GM19397 (cell line): ENCODE data around the gene RPS27A.
A peak's percentile ranks its signal among the peaks of the same experiment; 100 is the strongest.
"Not testable (repeated sequence)": the region's sequence is repeated elsewhere in the genome, so short reads cannot be mapped to it uniquely, and the experiment has no call there.

Experiments
- ATAC-seq: cut with Tn5 transposase; IDR thresholded peaks from one replicate; pipeline ENCODE4 v1.9.1; 2021; ENCODE audit warnings: mild to moderate bottlenecking, moderate library complexity; ENCODE audit not compliant: unreplicated experiment

RPS27A gene

DNA sequence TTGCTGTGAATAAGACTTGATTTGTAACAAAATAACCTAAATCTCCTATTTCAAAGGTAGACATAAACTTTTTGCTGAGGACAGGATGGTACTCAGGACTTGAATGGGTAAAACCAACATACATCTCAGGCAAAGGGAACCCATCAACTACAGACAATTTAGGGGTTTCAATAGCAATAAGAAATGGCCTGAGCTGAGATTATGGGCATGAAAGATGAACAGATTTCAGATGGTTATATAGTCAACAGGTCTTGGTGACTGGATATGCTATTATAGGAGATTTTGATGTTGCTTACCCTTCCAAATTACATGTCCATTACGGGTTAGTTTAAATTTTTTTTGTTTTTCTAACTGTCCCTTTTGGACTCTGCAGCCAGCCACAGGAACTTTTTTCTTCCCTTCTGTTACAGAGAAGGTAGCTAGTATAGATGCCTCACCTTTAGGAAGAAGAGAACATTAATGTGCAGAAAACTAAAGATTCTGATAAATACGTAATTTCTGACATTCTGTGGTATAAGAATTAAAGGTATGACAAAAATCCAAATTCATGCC is 4.6 kb downstream of the RPS27A start:
- ATAC-seq: no peak

DNA sequence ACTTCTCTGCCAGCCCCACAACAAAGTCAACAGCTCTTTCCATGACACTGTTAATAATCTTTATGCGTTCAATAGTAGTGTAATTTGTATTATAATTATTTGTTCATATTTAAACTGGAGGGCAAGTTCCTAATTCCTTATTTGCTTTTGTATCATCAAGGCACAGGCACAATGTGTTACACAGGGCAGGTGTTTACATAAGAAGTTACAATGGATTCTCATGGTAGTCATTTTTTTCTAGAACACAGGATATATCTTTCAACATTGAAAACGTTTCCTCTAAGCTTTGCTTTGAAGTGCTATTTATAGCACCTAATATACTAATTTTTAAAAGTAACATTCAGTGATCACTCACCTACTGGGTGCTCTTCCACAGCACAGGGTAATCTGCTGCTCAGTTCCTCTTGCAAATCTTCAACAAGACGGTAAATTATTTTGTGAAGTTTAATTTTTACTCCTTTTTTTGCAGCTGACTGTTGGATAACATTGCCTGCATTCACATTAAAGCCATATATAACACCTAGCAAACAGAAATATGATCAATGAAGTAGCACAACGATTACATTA is 7.3 kb downstream of the RPS27A start:
- ATAC-seq: no peak

DNA sequence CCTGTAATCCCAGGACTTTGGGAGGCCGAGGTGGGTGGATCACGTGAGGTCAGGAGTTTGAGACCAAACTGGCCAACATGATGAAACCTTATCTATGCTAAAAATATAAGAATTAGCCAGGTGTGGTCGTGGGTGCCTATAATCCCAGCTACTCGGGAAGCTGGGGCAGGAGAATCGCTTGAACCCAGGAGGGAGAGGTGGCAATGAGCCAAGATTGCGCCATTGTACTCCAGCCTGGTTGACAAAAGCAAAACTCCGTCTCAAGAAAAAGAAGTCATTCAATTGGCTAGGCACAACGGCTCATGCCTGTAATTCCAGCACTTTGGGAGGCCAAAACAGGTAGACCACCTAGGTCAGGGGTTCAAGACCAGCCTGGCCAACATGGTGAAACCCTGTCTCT is 9.1 kb downstream of the RPS27A start:
- ATAC-seq: not testable (repeated sequence)

DNA sequence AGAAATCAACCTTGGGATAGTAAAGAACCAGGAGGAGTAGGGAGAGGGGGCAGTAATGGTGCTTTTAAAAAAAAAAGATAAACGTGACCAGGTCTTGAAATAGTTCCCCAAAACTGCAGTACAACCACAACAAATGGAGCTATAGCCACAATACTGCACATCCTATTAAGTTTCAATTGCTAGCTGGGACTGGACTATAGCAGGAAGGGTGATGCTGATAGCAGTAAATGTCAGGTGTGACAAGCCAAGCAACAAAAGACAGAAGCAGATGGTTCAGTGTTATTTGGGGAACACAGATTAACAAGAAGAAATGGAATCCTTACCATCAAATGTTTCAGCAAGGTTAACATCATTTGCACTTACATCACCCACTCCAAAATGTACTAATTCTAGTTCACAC is 10.1 kb downstream of the RPS27A start:
- no peak for ATAC-seq

DNA sequence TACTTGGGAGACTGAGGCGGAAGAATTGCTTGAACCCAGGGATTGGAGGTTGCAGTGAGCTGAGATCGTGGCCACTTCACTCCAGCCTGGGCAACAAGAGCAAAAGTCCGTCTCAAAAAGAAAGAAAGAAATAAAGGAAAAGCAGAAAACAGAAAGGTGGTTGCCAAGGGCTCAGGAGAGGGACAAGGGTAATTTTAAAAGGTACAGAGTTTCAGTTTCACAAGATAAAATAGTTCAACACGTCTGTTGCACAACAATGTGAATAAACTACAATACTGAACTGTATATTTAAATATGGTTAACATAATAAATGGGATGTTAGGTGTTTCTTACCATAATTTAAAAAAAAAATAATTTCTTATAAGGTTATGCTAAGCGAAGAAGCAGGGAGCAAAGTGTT is 12.9 kb downstream of the RPS27A start:
- ATAC-seq: no peak

DNA sequence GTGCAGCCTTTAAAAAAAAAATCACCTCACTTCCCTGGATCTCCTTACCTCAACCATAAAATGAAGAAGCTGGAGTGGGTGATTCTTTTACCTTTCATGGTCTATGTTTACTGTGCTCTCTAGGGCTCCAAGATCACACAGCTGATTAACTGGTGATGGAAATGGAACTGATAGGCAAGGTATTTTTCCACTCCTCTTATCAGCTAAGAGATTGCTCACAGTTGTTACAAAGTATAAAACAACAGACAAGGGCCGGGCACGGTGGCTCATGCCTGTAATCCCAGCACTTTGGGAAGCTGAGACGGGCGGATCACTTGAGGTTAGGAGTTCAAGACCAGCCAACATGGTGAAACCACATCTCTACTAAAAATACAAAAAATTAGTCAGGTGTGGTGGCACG is 14.5 kb downstream of the RPS27A start:
- ATAC-seq: no peak

DNA sequence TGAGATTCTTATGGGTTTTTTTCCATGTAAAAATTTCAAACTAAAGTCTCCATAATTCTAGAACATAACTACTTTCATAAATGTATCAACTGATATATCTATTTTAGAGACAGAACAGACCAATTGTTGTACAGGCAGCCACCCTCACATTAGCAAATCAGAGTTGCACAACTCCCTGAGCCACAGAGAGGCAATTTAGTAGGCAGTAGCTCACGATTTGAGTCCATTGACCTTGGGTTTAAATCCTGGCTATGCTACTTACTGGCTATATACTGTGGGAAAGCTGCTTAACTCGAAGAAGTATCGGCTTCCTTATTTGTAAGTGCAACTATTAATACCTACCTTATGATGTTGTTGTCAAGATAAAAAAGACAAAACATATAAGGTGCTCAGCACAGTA is 20.3 kb downstream of the RPS27A start:
- no peak for ATAC-seq

DNA sequence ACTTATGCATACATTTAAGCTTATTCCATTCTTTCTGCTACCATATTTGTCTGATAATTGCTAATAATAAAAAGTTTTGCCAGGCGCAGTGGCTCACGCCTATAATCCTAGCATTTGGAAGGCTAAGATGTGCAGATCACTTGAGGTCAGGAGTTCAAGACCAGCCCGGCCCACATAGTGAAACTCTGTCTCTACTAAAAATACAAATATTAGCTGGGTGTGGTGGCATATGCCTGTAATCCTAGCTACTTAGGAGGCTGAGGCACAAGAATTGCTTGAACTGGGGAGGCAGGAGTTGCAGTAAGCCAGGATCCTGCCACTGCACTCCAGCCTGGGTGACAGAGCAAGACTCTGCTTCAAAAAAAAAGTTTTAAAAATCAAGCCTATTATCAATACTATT is 27.1 kb downstream of the RPS27A start:
- ATAC-seq: not testable (repeated sequence)

DNA sequence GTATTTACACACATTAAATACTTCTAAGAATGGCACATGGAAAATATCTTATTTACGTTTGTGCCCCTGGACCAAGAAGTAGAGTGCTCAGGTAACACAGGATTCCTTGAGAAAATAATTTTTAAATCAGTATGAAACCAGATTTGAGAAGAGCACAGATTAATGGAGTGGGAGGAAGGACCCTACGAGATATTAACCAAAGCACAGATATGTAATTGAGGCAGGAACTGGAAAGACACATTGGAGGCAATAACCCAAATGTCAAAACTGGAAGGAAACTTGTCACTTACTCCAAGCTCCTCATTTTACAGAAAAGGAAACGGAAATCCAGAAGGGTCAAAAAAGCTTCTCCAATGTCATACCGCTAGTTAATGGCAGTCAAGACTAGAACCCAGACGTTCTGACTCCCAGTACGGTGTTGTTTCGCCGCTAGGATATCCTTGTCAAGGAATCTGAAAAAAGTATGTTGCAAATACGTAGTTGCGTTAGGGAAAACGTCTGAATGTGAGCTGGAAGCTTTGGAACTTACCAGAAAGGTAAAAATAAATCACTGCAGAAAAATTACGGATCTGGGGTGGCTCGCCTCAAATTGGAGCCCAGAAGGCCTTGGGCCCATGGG is 35.9 kb downstream of the RPS27A start:
- no peak for ATAC-seq

DNA sequence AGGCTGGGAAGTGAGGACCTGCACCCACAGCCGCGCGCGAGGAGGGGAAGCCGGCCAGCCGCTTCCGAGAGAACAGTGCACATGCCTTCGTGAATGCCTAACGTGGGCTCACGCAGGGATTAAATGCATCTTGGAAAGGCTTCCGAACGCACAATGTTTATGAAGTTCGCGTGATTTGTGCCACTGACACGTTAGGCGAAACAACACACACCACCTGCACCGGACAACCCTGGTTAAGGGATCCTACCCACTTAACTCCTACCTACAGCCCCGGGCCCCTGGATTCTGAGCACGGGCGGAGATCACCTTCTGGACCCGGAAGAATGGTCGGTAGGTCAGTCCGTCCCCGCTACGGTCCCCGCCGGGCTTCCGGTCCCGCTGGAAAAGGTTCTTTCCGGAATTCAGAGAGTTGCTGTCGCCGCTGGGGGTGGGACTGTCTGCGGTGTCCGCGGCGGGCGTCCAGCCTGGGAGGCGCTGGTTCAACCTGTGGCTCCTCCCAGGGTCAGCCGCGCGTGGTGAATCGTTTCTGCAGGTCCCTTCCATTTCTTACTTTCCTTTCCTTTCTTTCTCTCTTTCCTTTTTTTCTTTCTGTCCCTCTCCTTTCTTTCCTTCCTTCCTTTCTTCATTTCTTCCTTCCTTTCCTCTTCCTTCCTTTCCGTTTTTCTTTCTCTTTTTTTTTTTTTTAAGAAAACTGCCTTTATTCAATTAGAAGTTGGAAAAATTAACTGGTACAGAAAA is 36.6 kb downstream of the RPS27A start, which contains the start of gene MTIF2:
TSS of gene MTIF2 (minus strand) at position 325 of the 738 bp plus-strand sequence. CDS start 5,373 bp downstream, outside the sequence.
- ATAC-seq: peak; percentile 96

DNA sequence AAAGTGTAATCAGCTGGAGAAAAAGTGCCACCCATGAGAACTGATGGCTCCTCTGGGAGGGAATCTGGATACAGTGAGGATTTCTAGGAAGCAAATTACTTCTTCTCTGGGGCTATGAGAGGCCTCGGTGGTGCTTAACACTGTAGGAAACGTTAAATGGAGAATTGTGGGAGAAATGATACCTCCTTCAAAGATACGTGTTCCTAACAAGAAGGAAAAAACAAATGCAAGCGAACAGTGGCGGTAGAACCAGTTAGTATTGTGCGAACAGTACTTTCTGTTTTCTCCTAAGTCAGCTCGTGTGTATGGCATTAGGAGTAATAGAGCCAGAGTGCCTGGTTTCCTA is 37.1 kb downstream of the RPS27A start:
- no peak for ATAC-seq

DNA sequence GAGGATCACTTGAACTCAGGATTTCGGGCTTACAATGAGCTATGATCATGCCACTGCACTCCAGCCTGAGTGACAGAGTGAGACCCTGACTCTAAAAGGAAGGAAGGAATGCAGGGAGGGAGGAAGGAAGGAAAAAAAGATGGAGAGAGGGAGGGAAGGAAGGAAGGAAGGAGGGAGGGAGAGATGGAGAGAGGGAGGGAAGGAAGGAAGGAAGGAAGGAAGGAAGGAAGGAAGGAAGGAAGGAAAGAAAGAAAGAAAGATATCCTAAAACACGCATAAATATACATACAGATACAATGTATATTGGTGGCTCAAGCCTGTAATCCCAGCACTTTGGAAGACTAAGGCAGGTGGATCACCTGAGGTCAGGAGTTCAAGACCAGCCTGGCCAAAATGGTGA is 41.9 kb downstream of the RPS27A start:
- not testable (repeated sequence) for ATAC-seq

DNA sequence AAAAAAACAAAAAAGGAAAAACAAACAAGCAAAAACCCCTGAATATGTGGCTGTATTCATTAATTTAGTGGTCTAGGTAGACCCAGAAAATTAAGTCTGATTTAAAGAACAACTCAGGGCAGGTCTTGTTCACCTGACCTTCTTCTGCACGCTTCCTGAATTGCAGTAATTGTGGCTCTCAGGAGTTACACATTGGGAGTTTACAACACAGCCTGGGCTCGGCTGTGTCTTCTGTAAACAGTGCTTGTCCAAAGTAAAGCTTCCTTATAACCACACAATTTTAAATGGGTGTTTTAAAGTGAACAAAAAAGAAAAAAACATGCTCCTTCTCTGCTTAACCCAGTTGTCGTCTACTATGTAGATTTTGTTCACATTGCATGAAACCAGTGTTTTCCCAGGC is 44.8 kb downstream of the RPS27A start:
- no peak for ATAC-seq

DNA sequence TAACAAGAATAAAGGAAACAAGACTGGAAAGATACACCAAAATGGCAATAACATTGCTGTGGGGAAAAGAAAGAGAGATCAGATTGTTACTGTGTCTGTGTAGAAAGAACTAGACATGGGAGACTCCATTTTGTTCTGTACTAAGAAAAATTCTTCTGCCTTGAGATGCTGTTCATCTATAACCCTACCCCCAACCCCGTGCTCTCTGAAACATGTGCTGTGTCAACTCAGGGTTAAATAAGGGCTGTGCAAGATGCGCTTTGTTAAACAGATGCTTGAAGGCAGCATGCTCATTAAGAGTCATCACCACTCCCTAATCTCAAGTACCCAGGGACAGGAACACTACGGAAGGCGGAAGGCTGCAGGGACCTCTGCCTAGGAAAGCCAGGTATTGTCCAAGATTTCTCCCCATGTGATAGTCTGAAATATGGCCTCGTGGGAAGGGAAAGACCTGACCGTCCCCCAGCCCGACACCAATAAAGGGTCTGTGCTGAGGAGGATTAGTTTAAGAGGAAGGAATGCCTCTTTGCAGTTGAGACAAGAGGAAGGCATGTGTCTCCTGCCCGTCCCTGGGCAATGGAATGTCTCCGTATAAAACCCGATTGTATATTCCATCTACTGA is 46.8 kb downstream of the RPS27A start:
- ATAC-seq: not testable (repeated sequence)

DNA sequence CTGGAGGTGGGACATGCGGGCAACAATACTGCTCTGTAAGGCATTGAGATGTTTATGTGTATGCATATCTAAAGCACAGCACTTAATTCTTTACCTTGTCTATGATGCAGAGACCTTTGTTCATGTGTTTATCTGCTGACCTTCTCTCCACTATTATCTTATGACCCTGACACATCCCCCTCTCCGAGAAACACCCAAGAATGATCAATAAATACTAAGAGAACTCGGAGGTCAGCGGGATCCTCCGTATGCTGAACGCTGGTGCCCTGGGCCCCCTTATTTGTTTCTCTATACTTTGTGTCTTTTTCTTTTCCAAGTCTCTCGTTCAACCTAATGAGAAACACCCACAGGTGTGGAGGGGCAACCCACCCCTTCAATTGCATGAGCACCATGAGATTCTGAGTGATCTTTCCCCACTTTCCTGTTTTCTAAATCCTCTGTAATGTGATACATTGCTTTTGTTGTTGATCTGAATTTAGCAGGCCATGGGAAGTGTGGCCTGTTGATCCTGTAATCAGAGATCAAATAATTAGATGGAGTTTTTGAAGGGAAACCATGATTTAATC is 47.5 kb downstream of the RPS27A start:
- not testable (repeated sequence) for ATAC-seq

DNA sequence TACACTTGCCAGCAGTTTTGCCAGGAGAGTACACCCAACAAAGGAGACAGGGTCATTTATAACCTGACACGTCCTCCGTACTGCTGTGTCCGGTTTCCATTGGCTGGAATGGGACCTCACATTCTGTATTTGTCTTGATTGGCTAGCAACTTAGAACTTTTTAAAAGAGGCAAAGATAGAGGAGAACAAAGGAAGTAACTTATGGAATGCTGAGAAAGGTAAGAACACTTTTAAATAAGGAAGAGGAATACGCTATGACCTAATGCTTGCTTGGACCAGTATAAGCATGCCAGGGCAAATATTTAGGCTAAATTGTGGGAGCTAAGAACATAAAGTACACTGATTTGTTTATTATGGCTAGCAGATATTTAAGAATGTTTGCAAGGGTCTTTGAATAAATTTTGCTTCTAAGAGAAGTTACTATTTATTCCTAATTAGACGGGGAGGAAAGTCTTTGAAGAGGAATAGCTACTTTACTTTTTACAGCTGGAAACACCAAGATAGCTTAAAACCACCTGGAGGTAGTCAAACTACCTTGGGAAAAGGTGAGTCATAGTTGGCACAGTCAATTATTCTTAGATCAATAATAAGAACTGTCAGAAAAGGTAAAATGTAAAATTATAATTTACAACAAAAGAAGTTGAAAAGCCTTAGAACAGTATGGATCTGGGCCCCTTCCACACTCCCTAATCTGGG is 48.5 kb downstream of the RPS27A start:
- ATAC-seq: not testable (repeated sequence)

DNA sequence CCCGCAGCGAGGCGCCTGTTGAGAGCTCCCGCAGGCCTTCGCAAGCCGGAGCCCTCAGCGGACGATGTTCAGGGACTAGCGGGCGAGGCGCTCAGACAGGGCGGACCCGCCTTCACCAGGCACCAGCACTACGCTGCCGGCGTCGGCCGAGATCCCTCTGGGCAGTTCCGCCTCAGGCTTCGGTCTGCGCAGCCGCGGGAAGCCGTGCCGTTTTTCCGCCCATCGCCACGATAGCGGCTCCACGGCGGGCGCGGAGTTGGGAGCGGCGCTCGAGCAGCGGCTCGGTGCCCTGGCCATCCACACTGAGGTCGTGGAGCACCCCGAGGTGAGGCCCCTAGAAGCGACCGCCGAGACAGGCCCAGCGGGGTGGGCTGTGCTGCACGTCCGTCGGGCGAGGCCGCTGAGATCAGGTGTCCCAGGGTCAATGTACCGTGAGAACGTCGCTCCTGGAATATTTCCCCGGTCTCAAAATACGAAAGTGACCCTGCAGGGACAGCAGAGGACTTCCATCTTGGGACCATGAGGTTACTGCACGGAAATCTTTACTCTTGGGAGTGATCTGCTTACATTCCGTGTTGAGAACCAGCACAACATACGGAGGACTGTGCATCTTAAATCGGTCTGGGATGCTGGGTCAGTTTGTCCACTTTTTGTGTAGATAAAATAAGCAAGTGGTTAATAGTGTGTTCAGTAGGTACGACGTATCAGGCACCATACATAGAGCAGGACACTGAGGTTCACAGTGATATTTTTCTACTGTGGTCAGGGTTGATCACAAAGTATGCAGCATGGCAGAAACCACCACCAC is 49.8 kb downstream of the RPS27A start:
- ATAC-seq: peak; percentile 97

DNA sequence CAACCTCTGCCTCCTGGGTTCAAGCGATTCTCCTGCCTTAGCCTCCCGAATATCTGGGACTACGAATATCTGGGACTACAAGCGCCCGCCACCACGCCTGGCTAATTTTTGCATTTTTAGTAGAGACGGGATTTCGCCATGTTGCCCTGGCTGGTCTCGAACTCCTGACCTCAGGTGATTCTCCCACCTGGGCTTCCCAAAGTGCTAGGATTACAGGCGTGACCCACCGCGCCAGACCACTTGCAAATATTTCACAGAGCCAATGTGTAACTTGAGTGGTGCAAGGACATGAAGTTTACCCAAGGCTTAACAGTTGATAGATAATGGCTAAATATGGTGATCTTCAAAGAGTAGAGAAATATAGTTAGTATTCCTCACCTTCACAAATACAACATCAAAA is 50.6 kb downstream of the RPS27A start:
- no peak for ATAC-seq
